Gastrocnemius medialis (tissue), 4 donors: ENCODE data around the gene SPACA7.

Experiments
- POLR2A ChIP-seq, 2 donors: fragments of 450-650 bp; IDR thresholded peaks; one replicate each; pipeline ENCODE4 v1.6.1; 2017; ENCODE audit warnings: antibody characterized with exemption in 2 of 2, mild to moderate bottlenecking in 2 of 2, moderate library complexity in 2 of 2
- TF ChIP-seq, protein P1 (sequence below), 5 experiments: fragments of 450-650 bp in 3 of 5; fragments of 200-600 bp in 2 of 5; sonication (generic) in 2 of 5; IDR thresholded peaks in 4 of 5; conservative IDR thresholded peaks in 1 of 5; 1 replicate in 4 of 5; 2 replicates in 1 of 5; pipeline ENCODE4 v1.5.1; 2016 to 2019; ENCODE audit warnings: antibody characterized with exemption in 5 of 5, mild to moderate bottlenecking in 3 of 5, moderate library complexity in 3 of 5

DNA sequence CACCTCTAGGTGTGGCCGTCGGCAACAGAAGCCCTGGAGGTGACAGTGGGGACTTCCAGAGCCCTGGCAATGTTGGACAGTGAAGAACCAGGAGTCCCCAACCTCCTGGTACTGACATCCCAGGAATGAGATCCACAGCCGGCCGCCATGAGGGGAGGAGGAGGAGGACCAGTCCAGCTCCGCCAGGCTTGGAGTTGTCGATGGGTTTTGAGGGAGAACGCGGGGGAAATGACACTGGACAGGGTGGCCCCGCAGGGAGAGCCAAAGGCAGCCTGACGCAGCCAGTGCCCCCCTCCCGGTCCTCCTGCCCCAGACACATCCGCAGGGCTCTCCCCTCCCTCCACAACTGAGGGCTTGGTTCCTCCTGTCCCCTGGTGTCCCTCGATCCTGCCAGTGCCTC, 57.9 kb downstream of the SPACA7 start:
- TF ChIP-seq, protein P1, sequence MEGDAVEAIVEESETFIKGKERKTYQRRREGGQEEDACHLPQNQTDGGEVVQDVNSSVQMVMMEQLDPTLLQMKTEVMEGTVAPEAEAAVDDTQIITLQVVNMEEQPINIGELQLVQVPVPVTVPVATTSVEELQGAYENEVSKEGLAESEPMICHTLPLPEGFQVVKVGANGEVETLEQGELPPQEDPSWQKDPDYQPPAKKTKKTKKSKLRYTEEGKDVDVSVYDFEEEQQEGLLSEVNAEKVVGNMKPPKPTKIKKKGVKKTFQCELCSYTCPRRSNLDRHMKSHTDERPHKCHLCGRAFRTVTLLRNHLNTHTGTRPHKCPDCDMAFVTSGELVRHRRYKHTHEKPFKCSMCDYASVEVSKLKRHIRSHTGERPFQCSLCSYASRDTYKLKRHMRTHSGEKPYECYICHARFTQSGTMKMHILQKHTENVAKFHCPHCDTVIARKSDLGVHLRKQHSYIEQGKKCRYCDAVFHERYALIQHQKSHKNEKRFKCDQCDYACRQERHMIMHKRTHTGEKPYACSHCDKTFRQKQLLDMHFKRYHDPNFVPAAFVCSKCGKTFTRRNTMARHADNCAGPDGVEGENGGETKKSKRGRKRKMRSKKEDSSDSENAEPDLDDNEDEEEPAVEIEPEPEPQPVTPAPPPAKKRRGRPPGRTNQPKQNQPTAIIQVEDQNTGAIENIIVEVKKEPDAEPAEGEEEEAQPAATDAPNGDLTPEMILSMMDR (IDR thresholded peaks at IDR 0.05 in 4 of 5, conservative IDR thresholded peaks at IDR 0.05 in 1 of 5) = no peak
- TF ChIP-seq POLR2A (IDR thresholded peaks at IDR 0.05) = no peak
